AG20443 (cell line): Measurements from ENCODE around the gene ATF7IP2.

Experiments
- DNase-seq: peaks from one replicate; pipeline ENCODE4 v3.0.0; 2012; ENCODE audit warnings: low spot score, mixed read lengths

Gene ATF7IP2

DNA sequence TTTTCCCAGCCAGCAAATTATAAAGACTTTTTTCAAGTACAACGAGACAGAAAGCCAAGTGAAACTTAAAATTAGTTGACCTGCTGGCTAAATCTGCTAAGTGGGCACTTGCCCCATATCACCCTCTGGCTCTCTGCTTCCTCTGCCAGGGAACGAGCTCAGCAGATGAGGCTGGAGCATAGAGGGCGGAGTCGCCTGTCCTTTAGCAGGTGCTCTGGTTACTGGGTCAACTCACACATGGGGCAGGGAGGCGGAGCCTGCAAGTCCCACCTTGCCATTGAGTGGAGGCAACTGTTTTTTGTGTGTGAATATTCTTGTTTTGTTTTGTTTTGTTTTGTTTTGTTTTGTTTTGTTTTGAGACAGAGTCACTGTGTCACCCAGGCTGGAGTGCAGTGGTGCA, 132.0 kb downstream of the ATF7IP2 start:
- DNase-seq: no peak

- no peak for DNase-seq
Observed at GRCh38 chr16:10518479-10519041, 132.7 kb downstream of the ATF7IP2 start.

DNA sequence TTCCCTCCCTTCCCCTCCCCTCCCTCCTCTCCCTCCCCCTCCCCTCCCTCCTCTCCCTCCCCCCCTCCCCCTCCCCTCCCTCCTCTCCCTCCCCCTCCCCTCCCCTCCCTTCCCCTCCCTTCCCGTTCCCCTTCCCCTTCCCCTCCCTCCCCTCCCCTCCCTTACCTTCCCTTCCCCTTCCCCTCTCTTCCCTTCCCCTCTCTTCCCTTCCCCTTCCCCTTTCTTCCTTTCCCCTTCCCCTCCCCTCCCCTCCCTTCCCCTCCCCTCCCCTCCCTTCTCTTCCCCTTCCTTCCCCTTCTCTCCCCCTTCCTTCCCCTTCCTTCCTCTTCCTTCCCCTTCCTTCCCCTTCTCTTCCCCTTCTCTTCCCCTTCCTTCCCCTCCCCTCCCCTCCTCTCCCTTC, 133.4 kb downstream of the ATF7IP2 start:
- DNase-seq: no peak

GRCh38 chr16:10519929-10520868, 134.3 kb downstream of the ATF7IP2 start:
- DNase-seq: no peak

DNA sequence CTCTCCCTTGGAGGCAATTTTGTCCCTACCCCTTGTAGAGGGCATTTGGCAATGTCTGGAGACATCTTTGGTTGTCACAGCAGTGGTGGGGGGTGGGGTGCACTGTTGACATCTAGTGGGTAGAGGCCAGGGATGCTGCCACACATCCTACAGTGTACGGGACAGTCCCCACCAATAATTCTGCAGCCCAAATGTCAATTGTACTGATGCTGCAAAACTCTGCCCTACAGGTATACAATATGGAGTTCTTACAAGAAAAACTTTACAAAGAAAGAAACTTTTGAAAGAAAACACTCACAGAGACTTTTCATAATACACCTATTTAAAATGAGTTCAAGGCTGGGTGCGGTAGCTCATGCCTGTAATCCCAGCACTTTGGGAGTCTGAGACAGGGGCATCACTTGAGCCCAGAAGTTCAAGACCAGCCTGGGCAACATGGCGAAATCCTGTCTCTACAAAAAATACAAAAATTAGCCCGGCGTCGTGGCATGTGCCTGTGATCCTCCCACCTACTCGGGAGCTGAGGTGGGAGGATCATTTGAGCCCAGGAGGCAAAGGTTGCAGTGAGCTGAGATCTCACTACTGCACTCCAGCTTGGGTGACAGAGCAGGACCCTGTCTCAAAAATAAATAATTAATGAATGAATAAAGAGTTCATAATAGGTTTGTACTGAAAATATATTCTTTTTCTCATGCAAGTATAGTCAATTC, 135.2 kb downstream of the ATF7IP2 start:
- no peak for DNase-seq

DNA sequence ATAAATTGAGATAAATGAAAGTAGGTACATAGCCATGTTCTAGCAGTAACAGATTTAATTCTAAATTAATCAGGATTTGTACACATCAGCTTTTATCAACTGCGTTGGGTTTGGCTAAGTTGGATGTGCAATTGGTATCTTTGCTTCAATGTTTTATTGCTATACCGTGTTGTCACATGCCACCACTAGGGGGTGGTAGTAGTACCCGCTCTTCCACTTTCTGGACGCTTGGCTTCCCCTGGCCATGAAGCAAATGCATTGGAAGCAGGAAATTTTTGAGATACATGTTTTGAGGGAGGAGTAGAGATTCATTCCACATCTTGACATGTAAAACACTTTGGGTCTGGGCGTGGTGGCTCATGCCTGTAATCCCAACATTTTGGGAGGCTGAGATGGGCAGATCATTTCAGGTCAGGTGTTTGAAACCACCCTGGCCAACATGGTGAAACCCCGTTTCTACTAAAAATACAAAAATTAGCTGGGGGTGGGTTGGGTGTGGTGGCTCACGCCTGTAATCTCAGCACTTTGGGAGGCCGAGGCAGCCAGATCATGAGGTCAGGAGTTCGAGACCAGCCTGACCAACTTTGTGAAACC, 135.9 kb downstream of the ATF7IP2 start:
- DNase-seq: peak; percentile 86

DNA sequence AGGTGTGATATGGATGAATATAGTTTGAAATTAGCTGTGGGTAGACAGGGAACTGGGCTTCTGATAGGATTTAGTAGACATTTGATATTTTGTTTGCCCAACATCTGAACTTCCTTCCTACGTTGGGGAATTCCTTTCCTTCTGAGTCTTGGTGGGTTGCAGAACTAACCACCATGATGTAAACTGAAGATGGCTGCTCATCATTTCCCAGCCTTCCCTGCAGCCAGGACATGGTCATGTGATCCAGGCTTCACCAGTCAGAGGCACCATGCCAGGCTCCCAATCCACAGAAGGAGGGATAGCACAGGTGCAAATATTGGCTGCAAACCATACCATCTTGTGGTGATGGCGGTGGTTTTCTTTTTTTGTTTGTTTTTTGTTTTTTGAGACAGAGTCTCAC, 137.1 kb downstream of the ATF7IP2 start:
- no peak for DNase-seq

- no peak for DNase-seq
Observed at GRCh38 chr16:10525214-10525825, 139.5 kb downstream of the ATF7IP2 start.

DNA sequence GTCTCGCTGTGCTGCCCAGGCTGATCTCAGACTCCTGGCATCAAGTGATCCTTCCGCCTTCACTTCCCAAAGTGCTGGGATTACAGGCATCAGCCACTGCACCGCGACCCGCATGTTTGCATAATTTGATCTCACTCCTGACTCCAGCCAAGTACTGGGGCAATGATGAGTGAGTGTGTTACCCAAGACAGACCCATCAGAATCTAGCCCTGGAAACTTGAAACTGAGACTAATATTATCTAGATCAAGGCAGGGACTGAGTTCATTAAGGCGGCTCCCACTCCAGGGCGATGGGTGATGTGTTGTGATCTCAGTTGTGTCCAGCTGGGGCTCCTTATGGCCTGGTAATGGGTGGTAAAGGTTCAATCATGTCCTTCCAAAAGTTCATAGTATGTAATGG, 141.1 kb downstream of the ATF7IP2 start:
- DNase-seq: no peak

DNA sequence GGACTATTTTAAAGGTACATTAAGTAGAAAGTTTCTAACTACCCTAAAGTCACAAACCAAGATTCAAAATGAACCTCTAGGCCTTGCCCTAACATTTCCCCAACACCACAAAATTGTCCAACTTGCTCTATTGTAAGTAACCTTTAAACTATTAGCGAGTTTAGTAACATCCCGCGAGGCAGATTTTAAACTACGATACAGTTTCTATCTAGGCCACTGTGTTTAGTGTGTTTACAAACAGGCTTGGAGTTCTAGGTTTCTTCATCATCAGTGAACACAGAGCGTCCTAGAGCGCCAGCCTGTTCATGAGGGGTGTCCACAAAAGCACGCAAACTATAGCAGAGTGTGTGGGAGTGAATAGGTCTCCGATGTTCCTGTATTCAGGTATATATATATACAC, 142.8 kb downstream of the ATF7IP2 start:
- DNase-seq: no peak

- no peak for DNase-seq
Observed at GRCh38 chr16:10529895-10530669, 144.2 kb downstream of the ATF7IP2 start.

- no peak for DNase-seq
Observed at GRCh38 chr16:10530685-10531084, 144.8 kb downstream of the ATF7IP2 start.

- no peak for DNase-seq
Observed at GRCh38 chr16:10531582-10531981, 145.7 kb downstream of the ATF7IP2 start.
